ENCODE measurements around the gene KLHL2. TPM values are rescaled to one million over a fixed set of nuclear protein-coding genes. Genes with fewer than 3 reads are reported as not detected.
"Not testable (repeated sequence)": the region's sequence is repeated elsewhere in the genome, so short reads cannot be mapped to it uniquely, and the experiment has no call there.

KLHL2 gene, protein sequence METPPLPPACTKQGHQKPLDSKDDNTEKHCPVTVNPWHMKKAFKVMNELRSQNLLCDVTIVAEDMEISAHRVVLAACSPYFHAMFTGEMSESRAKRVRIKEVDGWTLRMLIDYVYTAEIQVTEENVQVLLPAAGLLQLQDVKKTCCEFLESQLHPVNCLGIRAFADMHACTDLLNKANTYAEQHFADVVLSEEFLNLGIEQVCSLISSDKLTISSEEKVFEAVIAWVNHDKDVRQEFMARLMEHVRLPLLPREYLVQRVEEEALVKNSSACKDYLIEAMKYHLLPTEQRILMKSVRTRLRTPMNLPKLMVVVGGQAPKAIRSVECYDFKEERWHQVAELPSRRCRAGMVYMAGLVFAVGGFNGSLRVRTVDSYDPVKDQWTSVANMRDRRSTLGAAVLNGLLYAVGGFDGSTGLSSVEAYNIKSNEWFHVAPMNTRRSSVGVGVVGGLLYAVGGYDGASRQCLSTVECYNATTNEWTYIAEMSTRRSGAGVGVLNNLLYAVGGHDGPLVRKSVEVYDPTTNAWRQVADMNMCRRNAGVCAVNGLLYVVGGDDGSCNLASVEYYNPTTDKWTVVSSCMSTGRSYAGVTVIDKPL
- 14.1 and 15.6 TPM in 2 replicates for total RNA-seq (ENCODE audit: low replicate concordance)
- long read RNA-seq, partial matches to known transcripts, result 2 of 3 reads
- long read RNA-seq, other reads (novel, unspliced or antisense), result 1 of 3 reads

DNA sequence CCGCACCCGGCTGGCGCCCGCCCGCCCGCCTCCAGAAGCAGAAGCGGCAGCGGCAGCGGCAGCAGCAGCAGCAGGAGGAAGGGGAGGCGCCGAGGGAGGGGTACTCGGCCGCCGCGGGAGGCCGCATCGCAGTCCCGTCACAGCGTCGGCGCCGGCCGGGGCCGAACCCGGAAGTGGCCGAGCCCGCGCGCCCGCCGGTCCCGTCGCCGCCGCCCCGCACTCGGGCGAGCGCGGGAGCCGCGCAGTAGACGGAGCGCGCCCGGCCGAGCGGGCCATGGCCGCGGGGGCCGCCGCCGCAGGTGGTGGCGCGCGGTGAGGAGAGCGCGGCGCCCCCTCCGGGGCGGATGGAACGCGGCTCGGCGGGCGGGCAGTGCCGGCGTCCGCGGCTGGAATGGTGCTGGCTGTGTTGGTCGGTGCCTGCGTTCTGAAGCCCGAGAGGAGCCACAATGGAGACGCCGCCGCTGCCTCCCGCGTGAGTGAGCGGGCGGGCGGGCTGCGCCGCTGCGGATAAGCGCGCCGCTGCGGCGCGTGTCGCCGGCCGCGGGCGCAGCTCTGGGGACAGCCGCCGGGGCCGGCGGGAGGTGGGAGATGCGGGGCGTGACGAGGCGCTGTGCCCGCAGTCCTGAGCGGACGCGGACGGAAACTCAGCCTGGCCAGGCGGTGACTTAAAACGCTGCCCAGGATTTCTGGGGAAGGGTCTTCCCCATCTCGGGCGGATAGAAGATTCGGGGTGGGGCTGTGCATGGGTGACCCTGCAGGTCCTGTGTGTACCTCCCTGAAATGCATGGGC lies at the start of gene KLHL2:
Gene KLHL2, plus strand, starts transcription at position 131 of the 790 bp plus-strand sequence. Its CDS starts 316 bp downstream, at position 447.
- peaks cover 21% of the 10 kb centered on the region for H3K27me3 Mint-ChIP-seq
- TF ChIP-seq, protein P1, sequence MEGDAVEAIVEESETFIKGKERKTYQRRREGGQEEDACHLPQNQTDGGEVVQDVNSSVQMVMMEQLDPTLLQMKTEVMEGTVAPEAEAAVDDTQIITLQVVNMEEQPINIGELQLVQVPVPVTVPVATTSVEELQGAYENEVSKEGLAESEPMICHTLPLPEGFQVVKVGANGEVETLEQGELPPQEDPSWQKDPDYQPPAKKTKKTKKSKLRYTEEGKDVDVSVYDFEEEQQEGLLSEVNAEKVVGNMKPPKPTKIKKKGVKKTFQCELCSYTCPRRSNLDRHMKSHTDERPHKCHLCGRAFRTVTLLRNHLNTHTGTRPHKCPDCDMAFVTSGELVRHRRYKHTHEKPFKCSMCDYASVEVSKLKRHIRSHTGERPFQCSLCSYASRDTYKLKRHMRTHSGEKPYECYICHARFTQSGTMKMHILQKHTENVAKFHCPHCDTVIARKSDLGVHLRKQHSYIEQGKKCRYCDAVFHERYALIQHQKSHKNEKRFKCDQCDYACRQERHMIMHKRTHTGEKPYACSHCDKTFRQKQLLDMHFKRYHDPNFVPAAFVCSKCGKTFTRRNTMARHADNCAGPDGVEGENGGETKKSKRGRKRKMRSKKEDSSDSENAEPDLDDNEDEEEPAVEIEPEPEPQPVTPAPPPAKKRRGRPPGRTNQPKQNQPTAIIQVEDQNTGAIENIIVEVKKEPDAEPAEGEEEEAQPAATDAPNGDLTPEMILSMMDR (conservative IDR thresholded peaks at IDR 0.05), result no peak
- DNase-seq (ENCODE audit: extremely low spot score, unreplicated experiment), result peak; percentile 79
- peak within 1 kb of the TSS; percentile 95 for H3K4me3 Mint-ChIP-seq
- H3K9me3 Mint-ChIP-seq, result no peaks in the 10 kb centered on the region
- H3K36me3 Mint-ChIP-seq, result no peaks in the 10 kb centered on the region
- H3K27ac Mint-ChIP-seq, result peak within 1 kb of the TSS; percentile 80
- H3K4me1 Mint-ChIP-seq (ENCODE audit: unreplicated experiment), result peaks cover 19% of the 10 kb centered on the region

DNA sequence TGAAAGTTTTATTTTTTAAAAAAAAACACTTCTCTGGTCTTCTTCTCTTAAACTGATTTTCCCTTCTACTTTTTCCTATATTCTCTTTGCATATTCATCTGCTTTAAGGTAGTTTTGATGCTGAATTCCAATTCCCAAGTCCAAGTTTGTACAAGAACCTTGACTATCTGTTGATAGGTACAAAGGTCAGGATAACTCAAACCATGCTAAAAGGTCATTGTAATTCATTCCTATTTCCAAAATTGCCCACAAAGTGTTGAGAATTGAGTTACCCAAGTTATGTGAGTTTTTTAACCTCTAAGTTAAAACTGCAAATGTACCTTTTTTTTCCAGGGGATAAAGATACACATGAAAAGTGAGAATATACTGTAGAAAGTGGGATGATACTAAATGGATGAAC lies 48.6 kb upstream of the KLHL2 start:
- Mint-ChIP-seq H3K27ac (no peak overlapping the region), H3K27me3 (no peaks in the 10 kb centered on the region), H3K4me1 (ENCODE audit: unreplicated experiment) (no peaks in the 10 kb centered on the region), H3K4me3 (no peak overlapping the region), H3K36me3 (no peaks in the 10 kb centered on the region), H3K9me3 (peaks cover 9% of the 10 kb centered on the region)
- DNase-seq (ENCODE audit: extremely low spot score, unreplicated experiment), result no peak
- TF ChIP-seq, protein P1 (conservative IDR thresholded peaks at IDR 0.05), result no peak

DNA sequence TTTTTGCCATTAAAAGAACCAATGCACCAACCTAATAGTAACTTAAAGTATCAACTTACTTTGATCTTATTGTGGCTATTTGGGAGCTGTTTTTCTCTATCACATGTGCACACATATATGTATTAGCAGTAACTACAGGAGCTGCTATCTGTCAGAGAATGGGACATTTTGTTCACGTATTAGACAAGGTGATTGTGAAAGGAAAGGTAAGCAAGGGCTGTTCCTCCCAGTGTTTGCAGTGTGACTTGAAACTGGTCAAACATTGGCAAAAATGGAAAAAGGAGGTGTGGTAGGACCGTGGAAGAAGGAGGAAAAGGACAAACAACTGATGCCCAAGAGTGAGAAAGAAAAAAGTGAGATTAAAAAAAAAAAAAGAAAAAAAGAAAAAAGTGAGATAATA lies 43.1 kb upstream of the KLHL2 start:
- H3K9me3 Mint-ChIP-seq, result no peaks in the 10 kb centered on the region
- TF ChIP-seq, protein P1 (conservative IDR thresholded peaks at IDR 0.05), result no peak
- H3K4me3 Mint-ChIP-seq, result no peak overlapping the region
- DNase-seq (ENCODE audit: extremely low spot score, unreplicated experiment), result no peak
- H3K36me3 Mint-ChIP-seq, result no peaks in the 10 kb centered on the region
- no peaks in the 10 kb centered on the region for H3K27me3 Mint-ChIP-seq
- H3K4me1 Mint-ChIP-seq (ENCODE audit: unreplicated experiment), result no peaks in the 10 kb centered on the region
- no peak overlapping the region for H3K27ac Mint-ChIP-seq

DNA sequence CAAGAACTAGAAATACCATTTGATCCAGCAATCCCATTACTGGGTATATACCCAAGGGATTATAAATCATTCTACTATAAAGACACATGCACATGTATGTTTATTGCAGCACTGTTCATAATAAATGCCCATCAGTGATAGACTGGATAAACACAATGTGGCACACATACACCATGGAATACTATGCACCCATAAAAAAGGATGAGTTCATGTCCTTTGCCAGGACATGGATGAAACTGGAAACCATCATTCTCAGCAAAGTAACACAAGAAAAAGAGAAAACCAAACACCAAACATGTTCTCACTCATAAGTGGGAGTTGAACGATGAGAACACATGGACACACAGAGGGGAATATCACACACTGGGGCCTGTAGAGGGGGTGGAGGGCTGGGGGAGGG lies 40.5 kb upstream of the KLHL2 start:
- H3K4me3 Mint-ChIP-seq; H3K4me1 Mint-ChIP-seq (ENCODE audit: unreplicated experiment); DNase-seq (ENCODE audit: extremely low spot score, unreplicated experiment); H3K27ac Mint-ChIP-seq; H3K9me3 Mint-ChIP-seq; H3K36me3 Mint-ChIP-seq; H3K27me3 Mint-ChIP-seq: not testable (repeated sequence)

DNA sequence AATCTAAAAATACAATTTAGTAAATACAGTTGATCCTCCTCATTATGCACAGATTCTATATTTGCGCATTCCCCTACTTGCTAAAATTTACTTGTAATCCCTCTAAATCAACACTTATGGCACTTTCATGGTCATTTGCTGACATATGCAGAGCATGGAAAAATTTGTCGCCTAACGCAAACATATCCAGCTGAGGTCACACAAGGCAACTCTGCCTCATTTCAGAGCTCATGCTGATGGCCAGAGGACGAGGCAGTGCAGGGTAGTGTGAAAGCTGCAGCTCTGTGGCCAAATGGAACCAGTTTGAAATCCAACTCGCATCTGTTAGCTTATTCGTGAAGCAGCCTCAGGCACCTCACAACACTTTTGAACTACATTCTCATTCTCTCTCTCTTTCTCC lies 39.7 kb upstream of the KLHL2 start:
- Mint-ChIP-seq H3K27ac (no peak overlapping the region), H3K36me3 (no peaks in the 10 kb centered on the region), H3K4me1 (ENCODE audit: unreplicated experiment) (no peaks in the 10 kb centered on the region), H3K9me3 (no peaks in the 10 kb centered on the region), H3K27me3 (no peaks in the 10 kb centered on the region), H3K4me3 (no peak overlapping the region)
- DNase-seq (ENCODE audit: extremely low spot score, unreplicated experiment), result no peak
- TF ChIP-seq, protein P1 (conservative IDR thresholded peaks at IDR 0.05), result no peak
